ENCODE measurements around the gene NOXO1.

DNA sequence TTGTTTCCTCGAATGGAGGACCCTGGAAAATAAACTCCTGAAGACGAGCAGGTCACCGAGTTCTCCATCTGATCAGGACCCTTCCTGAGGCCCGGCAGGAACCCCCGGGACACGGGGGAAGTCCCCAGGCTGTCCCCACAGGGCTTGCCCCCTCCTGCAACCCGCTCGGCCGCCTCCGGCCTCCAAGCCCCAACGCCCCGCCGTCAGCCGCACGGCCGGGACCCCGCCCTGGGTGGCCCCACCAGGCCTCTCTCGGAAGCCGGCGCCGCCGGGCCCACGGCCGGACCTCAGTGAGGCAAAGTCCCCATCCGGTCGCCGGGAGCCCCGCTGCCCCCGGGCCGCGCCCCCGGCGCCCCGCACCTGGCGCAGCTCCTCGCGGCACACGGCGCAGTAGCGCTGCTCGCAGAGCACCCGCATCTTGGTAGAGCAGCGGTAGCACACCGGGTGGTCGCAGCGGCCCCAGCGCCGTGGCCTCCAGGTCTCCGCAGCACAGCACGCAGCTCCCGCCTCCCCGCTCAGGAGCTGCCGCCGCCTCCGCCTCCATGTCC lies 28.0 kb upstream of the NOXO1 start:
- TF ChIP-seq, protein P1, sequence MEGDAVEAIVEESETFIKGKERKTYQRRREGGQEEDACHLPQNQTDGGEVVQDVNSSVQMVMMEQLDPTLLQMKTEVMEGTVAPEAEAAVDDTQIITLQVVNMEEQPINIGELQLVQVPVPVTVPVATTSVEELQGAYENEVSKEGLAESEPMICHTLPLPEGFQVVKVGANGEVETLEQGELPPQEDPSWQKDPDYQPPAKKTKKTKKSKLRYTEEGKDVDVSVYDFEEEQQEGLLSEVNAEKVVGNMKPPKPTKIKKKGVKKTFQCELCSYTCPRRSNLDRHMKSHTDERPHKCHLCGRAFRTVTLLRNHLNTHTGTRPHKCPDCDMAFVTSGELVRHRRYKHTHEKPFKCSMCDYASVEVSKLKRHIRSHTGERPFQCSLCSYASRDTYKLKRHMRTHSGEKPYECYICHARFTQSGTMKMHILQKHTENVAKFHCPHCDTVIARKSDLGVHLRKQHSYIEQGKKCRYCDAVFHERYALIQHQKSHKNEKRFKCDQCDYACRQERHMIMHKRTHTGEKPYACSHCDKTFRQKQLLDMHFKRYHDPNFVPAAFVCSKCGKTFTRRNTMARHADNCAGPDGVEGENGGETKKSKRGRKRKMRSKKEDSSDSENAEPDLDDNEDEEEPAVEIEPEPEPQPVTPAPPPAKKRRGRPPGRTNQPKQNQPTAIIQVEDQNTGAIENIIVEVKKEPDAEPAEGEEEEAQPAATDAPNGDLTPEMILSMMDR (optimal IDR thresholded peaks at IDR 0.05 in 1 of 3, IDR thresholded peaks at IDR 0.05 in 1 of 3, conservative IDR thresholded peaks at IDR 0.05 in 1 of 3; ENCODE audit: extremely low read depth in 1 of 3, insufficient read depth in 2 of 3, low read length in 3 of 3) = no peak
- TF ChIP-seq EZH2 (IDR thresholded peaks at IDR 0.05; ENCODE audit: low read length) = no peak

Measured in keratinocyte (primary cell).